ENCODE measurements around the gene AGA.

- TF ChIP-seq POLR2A (IDR thresholded peaks at IDR 0.05), result no peak
- TF ChIP-seq, protein P1, sequence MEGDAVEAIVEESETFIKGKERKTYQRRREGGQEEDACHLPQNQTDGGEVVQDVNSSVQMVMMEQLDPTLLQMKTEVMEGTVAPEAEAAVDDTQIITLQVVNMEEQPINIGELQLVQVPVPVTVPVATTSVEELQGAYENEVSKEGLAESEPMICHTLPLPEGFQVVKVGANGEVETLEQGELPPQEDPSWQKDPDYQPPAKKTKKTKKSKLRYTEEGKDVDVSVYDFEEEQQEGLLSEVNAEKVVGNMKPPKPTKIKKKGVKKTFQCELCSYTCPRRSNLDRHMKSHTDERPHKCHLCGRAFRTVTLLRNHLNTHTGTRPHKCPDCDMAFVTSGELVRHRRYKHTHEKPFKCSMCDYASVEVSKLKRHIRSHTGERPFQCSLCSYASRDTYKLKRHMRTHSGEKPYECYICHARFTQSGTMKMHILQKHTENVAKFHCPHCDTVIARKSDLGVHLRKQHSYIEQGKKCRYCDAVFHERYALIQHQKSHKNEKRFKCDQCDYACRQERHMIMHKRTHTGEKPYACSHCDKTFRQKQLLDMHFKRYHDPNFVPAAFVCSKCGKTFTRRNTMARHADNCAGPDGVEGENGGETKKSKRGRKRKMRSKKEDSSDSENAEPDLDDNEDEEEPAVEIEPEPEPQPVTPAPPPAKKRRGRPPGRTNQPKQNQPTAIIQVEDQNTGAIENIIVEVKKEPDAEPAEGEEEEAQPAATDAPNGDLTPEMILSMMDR (IDR thresholded peaks at IDR 0.05), result no peak
Observed at GRCh38 chr4:177490769-177491168, 48.5 kb upstream of the AGA start.
